ENCODE data around the gene GNB1.

Gene GNB1

DNA sequence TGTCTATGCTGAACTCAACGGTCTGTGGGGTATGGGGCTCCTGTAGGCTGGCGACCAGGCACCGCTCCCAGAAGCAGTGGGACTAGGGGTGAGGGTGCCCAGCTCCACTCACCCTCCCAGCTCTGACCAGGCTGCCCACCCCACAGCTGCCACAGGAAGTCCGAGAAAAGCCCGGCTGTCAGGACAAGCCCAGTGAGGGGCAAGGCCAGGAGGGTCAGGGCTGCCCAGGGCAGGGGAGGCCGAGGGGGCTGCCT is 31.7 kb upstream of the GNB1 start:
- no peak for DNase-seq

GRCh38 chr1:1921901-1922701 is 31.2 kb upstream of the GNB1 start:
- no peak for DNase-seq

- no peak for DNase-seq
These were observed 30.6 kb upstream of the GNB1 start for GRCh38 chr1:1921459-1921862.

DNA sequence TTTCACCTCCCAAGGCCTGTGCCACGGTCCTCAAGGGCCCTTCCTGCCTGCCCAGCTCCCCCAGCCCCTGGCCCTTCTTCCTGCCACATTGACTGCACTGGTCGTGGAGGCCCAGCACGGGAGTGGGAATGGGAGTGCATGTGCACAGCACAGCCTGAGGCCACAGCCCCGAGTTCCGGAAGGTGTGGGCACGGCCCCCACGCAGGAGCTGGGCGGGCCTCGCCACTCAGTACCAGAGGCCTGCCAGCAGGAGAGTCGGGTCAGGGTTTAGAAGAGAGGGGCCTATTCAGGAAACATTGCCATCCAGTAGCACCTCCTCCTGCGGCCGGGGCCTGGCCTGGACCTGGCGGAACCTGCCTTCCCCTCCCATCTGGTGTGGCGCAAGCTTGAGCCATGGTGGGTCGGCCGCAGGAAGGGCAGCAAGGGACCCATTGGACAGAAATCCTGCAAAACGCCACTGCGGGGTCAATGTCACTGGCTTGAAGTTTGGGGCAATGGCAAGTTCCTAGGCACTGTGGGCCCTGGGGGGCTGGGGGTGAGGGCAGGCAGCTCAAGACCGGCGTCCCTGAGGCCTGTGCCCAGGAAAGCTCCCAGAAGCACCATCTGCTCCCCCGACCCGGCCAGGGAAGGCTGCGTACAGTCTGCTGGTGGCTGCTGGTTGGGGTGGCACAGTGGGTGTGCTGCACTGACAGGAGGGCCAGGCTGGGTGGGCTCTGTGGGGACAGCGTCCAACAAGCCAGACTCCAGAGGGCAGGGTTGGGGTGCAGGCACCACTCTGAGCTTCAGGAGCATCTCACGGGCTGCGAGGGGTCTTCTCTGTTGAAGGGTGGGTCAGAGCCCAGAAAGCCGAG is 29.9 kb upstream of the GNB1 start:
- no peak for DNase-seq

DNA sequence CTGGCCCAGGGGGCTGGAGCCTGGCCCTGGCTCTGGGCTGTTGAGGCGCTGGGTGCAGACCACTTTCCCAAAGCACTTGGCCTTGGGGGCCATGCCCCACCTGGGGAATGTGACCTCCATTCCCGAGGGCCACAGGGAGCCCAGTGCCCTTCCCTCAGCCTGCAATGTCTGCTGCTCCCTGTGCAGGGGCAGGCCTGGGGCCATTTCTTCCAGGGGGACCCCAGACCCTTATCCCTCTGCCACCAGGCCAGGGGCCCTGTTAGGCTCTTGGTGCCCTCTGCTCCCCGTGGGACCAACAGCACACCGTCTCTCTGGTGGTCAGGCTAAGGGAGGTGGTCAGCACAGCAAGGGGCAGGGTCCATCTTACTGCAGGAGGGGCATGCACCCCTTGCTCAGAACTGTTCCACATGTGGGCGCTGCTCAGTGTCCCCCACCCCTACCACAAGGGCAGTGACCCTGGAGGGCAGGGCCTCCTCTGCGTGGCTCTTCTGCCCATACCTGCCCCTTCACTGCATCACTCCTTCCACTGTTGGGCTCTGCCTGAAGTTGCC is 29.2 kb upstream of the GNB1 start:
- DNase-seq = no peak

DNA sequence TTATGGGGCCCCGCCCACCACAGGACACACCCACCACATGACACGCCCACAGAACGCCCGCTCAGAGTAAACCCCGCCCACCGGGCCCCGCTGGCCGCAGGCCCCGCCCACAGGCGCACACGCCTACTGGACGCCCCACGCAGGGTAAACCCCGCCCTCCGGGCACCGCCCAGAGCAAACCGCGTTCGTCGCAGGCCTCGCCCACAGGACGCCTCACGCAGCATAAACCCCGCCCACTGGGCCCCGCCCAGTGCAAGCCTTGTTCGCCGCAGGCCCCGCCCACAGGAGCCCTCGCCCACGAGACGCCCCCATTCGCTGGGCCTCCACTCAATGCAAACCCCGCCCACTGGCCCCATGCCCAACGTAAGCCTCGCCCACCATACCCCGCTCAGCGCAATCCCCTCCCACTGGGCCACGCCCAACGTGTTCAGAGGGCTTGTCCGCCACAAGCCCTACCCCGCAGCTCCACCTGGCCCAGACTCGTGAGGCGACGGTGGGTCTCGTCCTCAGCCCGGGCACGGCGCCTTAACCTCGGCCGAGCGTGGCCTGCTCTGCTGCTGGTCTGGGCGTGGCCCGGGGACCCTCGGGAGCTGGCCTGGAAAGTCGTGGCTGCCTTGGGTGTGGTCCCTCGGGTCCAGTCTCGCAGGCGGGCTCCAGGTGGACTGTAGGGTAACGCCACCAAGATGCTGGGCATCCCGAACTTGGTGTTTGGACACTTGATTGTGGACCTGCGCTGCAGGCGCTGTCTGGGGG is 28.6 kb upstream of the GNB1 start:
- no peak for DNase-seq

- no peak for DNase-seq
These were observed 28.0 kb upstream of the GNB1 start, which contains the start of gene TMEM52 for GRCh38 chr1:1918901-1919303. TSS of gene TMEM52 (minus strand) at chr1:1919279. CDS start at chr1:1919265, 14 bp downstream.

DNA sequence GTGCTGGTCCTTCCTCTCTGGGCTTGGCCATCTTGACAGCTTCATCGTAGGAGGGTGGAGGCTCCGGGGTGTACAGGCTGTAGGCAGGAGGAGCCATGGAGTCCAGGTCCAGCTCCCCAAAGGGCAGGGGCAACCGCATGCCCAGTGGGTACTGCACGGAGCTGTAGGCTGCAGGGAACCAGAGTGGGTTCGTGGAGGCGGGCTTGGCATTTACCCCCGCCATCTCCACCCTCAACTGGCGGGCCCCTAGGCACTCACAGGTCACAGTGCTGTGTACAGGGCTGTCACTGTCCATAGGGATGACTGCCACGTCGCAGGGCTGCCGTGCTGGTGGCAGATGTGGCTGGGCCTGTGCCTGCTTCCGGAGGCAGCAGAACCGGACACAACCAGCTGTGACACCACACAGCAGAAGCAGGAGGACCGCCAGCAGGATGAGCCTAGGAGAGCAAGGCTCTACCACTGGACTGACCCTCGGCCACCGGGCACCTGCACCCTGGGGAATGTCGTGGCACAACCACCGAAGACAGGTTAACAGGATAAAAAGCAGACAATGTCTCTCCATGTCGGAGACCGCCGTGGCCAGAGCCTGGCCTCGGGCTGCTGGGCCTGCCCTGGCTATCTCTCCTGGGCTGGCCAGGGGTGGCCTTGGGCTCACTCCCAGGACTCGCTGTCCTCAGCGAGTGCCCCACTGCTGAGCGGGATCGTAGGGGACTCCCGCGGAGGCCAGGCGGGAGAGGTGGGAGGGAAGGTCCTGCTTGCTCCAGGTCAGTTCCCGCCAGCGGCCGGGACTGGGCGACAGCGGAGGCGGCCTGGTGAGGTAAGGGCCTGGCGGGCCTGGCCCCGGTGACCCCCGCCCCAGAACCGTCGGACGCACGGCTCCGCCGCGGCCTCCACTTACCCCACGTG is 27.4 kb upstream of the GNB1 start:
- no peak for DNase-seq

DNA sequence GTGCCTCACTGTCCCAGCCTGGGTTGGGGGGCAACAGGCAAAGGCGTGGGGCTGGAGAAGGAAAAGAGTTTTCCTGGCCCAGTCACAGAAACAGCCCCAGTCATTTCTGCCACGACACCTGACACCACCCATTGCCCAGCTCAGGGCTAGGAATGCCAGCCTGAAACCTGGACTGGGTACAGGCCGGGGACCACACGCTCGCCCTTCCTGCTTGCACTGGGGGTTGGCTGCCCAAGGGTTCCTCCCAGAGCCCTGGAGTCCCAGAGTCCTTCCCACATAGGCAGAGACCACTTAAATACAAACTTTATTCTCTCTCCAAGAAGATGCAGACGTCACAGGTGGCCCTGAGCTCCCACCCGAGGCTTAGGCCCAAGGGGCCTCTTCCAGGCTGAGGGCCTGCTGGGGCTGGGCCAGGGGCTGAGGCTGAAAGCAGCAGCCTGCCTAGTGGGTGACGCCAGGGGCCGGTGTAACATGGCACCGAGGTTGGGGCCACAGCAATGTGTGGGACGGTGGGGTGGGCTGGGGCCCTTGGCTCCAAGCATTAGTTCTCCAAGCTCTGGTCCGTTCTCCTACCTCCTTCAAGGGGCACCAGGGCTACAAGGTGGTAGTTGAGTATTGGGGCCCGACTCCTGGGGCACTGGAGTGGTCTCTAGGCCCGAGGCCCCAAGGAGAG is 26.6 kb upstream of the GNB1 start:
- DNase-seq = no peak

DNA sequence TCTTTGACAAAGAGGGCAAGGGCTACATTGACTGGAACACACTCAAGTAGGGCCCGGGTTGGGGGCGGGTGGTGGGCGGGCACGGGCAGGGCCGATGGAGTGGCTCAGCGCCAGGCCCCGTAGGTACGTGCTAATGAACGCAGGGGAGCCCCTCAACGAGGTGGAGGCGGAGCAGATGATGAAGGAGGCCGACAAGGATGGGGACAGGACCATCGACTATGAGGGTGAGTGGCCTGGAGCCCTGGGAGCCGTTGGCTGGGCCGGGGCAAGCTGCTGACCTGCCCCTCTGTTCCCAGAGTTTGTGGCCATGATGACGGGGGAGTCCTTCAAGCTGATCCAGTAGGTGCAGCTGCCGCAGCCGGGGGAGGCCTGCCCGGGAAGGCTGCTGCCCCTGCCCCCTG is 26.0 kb upstream of the GNB1 start:
- no peak for DNase-seq

- DNase-seq = no peak
These were observed 25.3 kb upstream of the GNB1 start for GRCh38 chr1:1915911-1916840.

- DNase-seq = no peak
These were observed 24.2 kb upstream of the GNB1 start, which contains the start of gene CALML6 for GRCh38 chr1:1914971-1915692. TSS of gene CALML6 (plus strand) at chr1:1915260. CDS start at chr1:1915281, 21 bp downstream.

- no peak for DNase-seq
These were observed 23.4 kb upstream of the GNB1 start for GRCh38 chr1:1914101-1914970.

DNA sequence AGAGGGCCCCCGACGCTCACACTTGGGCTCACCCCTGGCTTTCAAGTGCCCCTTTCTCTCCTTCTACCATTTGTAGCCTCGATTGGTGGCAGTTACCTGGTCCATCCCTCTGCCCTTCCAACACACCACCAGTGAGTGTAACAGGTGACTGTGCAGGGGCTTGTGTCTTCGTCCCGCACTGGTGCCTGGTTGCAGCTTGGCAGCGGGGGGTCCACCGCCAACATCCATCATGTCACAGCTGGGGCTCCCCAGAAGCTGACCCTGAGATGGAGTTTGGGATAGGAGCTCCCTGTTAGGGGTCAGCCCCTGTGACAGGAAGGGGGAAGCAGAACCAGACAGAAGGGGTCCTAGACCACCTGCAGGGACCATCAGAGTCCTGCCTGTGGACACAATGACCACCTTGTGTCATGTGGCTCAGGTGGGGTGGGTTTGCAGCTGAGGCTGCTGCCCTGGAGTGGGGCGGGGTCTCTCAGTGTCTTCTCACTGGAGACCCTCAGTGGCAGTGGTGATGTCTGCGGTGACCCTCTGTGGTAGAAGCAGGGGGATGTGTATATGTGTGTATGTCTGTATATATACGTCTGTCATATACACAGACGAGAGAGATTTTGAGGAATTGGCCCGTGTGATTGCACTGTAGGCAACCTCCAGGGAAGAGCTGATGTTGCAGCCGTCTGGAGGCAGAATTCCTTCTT is 20.6 kb upstream of the GNB1 start:
- DNase-seq = no peak

DNA sequence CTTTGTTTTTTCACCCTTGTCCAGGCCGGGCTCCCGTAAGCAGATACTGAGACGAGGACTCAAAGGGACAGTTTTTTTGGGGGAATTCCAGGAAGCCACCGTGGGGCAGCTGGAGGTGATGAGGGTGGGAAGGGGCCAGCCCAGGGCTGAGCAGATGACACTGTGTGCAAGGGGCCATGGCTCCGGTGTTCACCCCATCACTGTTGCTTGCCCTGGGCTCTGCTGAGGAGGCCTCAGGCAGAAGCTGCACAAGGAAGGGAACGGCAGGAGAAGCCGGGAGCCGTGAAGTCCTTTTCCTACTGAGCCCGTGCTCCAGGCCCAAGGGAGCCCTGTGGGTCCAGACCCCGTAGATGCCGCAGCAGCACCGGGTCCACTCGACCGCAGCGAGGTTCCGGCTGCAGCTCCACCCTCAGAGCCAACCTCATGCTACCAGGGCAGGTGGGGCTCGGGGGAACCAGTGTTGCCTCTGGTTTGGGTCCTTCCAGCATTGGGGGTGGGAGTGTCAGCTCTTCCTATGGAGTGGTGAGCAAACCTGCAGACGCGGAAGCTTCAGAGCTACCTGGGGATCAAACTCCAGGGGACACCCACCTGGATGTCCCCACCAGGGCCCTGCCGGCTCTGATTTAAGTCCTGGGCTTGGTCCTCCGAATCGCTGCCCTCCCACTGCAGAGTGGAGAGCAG is 19.9 kb upstream of the GNB1 start:
- no peak for DNase-seq

DNA sequence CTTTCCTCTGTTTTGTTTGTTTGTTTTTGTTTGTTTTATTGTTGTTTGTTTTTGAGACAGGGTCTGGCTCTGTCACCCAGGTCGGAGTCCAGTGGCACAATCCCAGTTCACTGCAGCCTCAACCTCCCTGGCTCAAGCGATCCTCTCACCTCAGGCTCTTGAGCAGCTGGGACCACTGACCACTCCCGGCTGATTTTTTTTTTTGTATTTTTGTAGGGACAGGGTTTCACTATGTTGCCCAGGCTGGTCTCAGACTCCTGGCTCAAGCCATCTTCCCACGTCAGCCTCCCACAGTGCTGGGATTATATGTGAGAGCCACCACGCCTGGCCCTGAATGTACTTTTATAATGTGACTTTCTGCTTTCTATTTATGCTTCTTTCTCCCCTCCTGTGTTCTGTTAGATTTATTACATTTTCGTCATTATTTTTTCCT is 19.2 kb upstream of the GNB1 start:
- DNase-seq = no peak

DNA sequence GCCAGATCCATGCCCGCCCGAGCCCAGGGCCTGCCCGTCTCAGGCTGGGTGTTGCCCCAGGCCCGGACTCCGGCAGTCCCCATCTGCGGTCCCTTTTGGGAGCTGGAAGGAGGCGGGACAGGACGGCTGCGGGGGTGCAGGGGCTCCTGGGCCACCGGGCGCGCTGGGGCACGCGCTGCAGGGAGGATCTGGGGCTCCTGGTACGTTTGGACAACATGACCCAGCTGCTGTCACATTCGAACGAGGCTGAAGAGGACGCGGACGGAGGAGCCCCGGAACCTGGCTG is 17.6 kb upstream of the GNB1 start:
- no peak for DNase-seq

All from NCI-H510A treated with DMSO at 0.1 percent for 48 hours (cell line).